Lung (tissue), 13 donors: ENCODE measurements around the gene NEO1. TPM values are rescaled to one million over a fixed set of nuclear protein-coding genes. Genes with fewer than 3 reads are reported as not detected.

ENCODE experiments used
- ATAC-seq: fragments of 200-7000 bp; cut with Tn5 transposase; one replicate; pipeline ENCODE4 v1.9.1; 2020; ENCODE audit warnings: moderate number of reproducible peaks; ENCODE audit not compliant: insufficient read depth, low FRiP score
- DNase-seq, 3 donors: peaks; one replicate each; pipeline ENCODE4 v3.0.0-alpha.2; 2013 to 2017
- H3K27ac ChIP-seq, 2 donors: one replicate each; pipeline ENCODE4 v1.5.1; 2013; ENCODE audit warnings: mild to moderate bottlenecking in 2 of 2, moderate library complexity in 2 of 2, control low read depth in 1 of 2, inconsistent platforms in 1 of 2, low read depth in 1 of 2, low read length in 1 of 2
- H3K27me3 ChIP-seq, 3 donors: one replicate each; pipeline ENCODE4 v1.5.1; 2013; ENCODE audit warnings: low read length in 2 of 3; ENCODE audit not compliant: control insufficient read depth in 3 of 3, insufficient read depth in 3 of 3
- H3K36me3 ChIP-seq, 4 donors: one replicate each; pipeline ENCODE4 v1.5.1; 2013; ENCODE audit warnings: low read length in 4 of 4, mild to moderate bottlenecking in 1 of 4, moderate library complexity in 1 of 4; ENCODE audit not compliant: control insufficient read depth in 4 of 4, insufficient read depth in 4 of 4
- H3K4me1 ChIP-seq, 5 donors: one replicate each; pipeline ENCODE4 v1.5.1; 2013; ENCODE audit warnings: low read length in 5 of 5, mild to moderate bottlenecking in 2 of 5, moderate library complexity in 1 of 5; ENCODE audit not compliant: control insufficient read depth in 5 of 5, insufficient read depth in 5 of 5
- H3K4me3 ChIP-seq: one replicate; pipeline ENCODE4 v1.5.1; 2013; ENCODE audit warnings: mild to moderate bottlenecking, control low read depth, moderate library complexity
- H3K9ac ChIP-seq, 2 donors: one replicate each; pipeline ENCODE4 v1.5.1; 2013; ENCODE audit warnings: low read length in 2 of 2, control low read depth in 1 of 2; ENCODE audit not compliant: insufficient read depth in 1 of 2
- H3K9me3 ChIP-seq, 4 donors: one replicate each; pipeline ENCODE4 v1.5.1; 2013; ENCODE audit warnings: low read length in 3 of 4, mild to moderate bottlenecking in 1 of 4, moderate library complexity in 1 of 4; ENCODE audit not compliant: control insufficient read depth in 4 of 4, insufficient read depth in 3 of 4
- WGBS, 2 donors: extraction: QIAGEN DNeasy Blood & Tissue Kit; methylation state at CpG; one replicate each; pipeline ENCODE4 v1.1.7; 2013; 5-methylcytosine and 5-hydroxymethylcytosine counted together
- polyA plus RNA-seq, 2 donors: library from polyadenylated mRNA; stranded (reverse); fragments of 200-250 nt; gene quantifications; one replicate each; pipeline ENCODE4 v1.2.1, GENCODE V29; 2013
- small RNA-seq: library from RNA; depleted of rRNA; stranded (forward); fragments of <200 nt; gene quantifications from one replicate; pipeline ENCODE3, GENCODE V24; 2014; ENCODE audit warnings: low replicate concordance
- total RNA-seq, 2 donors: library from RNA; depleted of rRNA in 1 of 2; stranded (reverse); fragments of >200 nt in 1 of 2; gene quantifications; one replicate each; pipeline ENCODE4 v1.2.1, GENCODE V29; 2014 to 2021
- TF ChIP-seq, protein P1 (sequence below): IDR thresholded peaks from 2 replicates; pipeline ENCODE4 v1.5.1; 2012; ENCODE audit warnings: mild to moderate bottlenecking; ENCODE audit errors: control extremely low read depth, extremely low read depth
- donor health status: control.
- donor health status: control.
- donor health status: Bipolar disorder and iron deficiency.
- donor health status: healthy.
- donor health status: DM: yes; HTN: yes; CAD: no.

NEO1 gene
- total and polyA plus RNA-seq, 4 donors: 6.9 to 70.8 (median 16.5) TPM

GRCh38 chr15:73353734-73354133 lies 301.5 kb downstream of the NEO1 start:
- no peak overlapping the region for H3K9ac ChIP-seq
- DNase-seq (no peak), ATAC-seq (no peak)
- WGBS, 2 donors: 54 to 57% methylated on average over 3 of the region's 3 CpGs
- H3K4me3 ChIP-seq: no peak overlapping the region
- H3K9me3 ChIP-seq: no peaks in the 10 kb centered on the region
- peaks cover 0 to 2% (median 0%) of the 10 kb centered on the region in 5 donors for H3K4me1 ChIP-seq
- H3K36me3 ChIP-seq: no peaks in the 10 kb centered on the region
- H3K27me3 ChIP-seq: peaks cover 0 to 2% (median 0%) of the 10 kb centered on the region in 3 donors
- no peak overlapping the region for H3K27ac ChIP-seq
- TF ChIP-seq, protein P1, sequence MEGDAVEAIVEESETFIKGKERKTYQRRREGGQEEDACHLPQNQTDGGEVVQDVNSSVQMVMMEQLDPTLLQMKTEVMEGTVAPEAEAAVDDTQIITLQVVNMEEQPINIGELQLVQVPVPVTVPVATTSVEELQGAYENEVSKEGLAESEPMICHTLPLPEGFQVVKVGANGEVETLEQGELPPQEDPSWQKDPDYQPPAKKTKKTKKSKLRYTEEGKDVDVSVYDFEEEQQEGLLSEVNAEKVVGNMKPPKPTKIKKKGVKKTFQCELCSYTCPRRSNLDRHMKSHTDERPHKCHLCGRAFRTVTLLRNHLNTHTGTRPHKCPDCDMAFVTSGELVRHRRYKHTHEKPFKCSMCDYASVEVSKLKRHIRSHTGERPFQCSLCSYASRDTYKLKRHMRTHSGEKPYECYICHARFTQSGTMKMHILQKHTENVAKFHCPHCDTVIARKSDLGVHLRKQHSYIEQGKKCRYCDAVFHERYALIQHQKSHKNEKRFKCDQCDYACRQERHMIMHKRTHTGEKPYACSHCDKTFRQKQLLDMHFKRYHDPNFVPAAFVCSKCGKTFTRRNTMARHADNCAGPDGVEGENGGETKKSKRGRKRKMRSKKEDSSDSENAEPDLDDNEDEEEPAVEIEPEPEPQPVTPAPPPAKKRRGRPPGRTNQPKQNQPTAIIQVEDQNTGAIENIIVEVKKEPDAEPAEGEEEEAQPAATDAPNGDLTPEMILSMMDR: no peak

- Histone ChIP-seq H3K9me3 (no peaks in the 10 kb centered on the region), H3K36me3 (no peaks in the 10 kb centered on the region), H3K9ac (no peak overlapping the region), H3K4me3 (no peak overlapping the region), H3K4me1 (peaks cover 0 to 2% (median 0%) of the 10 kb centered on the region in 5 donors), H3K27ac (no peak overlapping the region), H3K27me3 (peaks cover 0 to 2% (median 0%) of the 10 kb centered on the region in 3 donors)
- no peak for ATAC-seq
- no peak for DNase-seq
- WGBS, 2 donors: 84 to 90% methylated on average over 4 of the region's 4 CpGs
- TF ChIP-seq, protein P1: no peak
These were observed 302.0 kb downstream of the NEO1 start for GRCh38 chr15:73354241-73354640.

Small RNAs within 50 kb of the gene (small RNA-seq; reads per million reads assigned to genes)
- not detected for gene FKBP1AP2
